ENCODE measurements around the gene PLD1. TPM values are rescaled to one million over a fixed set of nuclear protein-coding genes. Genes with fewer than 3 reads are reported as not detected.

Gene PLD1
- total and polyA plus RNA-seq, 2 of the 8 experiments (the other 6 are each of a cell fraction or from before 2014, with no cell fraction given), result 1.2 to 2.6 TPM

DNA sequence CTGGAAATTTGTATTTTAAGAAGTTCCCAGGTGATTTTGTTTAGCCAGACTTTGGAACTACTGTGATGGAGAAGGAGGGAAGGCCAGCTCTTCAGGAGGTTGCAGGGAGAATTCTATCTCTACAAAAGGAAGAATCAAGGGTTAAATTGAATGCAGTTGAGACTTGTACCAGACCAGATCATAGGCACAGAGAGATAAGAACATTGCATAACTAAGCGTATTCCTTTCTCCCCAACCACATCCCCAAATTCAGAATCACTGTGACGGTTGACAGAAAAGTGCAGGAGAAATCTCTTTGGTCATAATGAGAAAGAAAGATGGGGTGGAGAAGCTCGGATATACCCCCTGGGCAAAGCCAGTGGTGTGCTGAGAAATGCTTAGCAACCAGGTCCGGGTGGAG, 7.2 kb downstream of the PLD1 start:
- FAIRE-seq, result no peak
- Histone ChIP-seq H2BK12ac (ENCODE audit: low read depth, low read length) (no peak overlapping the region), H4K8ac (ENCODE audit: extremely low read depth, insufficient read depth, low read length) (no peak overlapping the region), H2BK120ac (replicated peaks; ENCODE audit: low read depth, low read length) (no peak overlapping the region), H2AK5ac (ENCODE audit: low read depth, low read length) (no peak overlapping the region), H4K5ac (ENCODE audit: insufficient read length, low read depth, low read length) (no peak overlapping the region), H2BK20ac (ENCODE audit: low read length) (no peak overlapping the region), H3K27me3 (replicated peaks in 1 of 4; ENCODE audit: control insufficient read depth in 3 of 4, extremely low read depth in 1 of 4, insufficient read depth in 3 of 4, low read length in 3 of 4) (no peaks in the 10 kb centered on the region), H3K9me3 (ENCODE audit: insufficient read depth in 2 of 2, low read depth in 1 of 2, low read length in 1 of 2) (no peaks in the 10 kb centered on the region), H3K4me2 (ENCODE audit: insufficient read depth in 1 of 2, low read depth in 2 of 2, low read length in 2 of 2) (no peak overlapping the region), H3K18ac (ENCODE audit: extremely low read depth, low read length) (no peak overlapping the region), H3K4ac (replicated peaks; ENCODE audit: insufficient read length, low read depth, low read length) (no peak overlapping the region), H2AFZ (ENCODE audit: low read length) (no peak overlapping the region), H3K79me1 (ENCODE audit: low read depth, low read length) (no peaks in the 10 kb centered on the region), H3K79me2 (ENCODE audit: control insufficient read depth in 1 of 2, insufficient read depth in 2 of 2, low read length in 2 of 2) (no peaks in the 10 kb centered on the region), H3K4me3 (ENCODE audit: extremely low read depth in 1 of 4, insufficient read depth in 2 of 4, low read depth in 3 of 4, low read length in 4 of 4) (no peak overlapping the region), H3K56ac (replicated peaks; ENCODE audit: insufficient read length, low read depth, low read length) (no peak overlapping the region), H3K27ac (ENCODE audit: low read depth, low read length) (no peak overlapping the region), H3K23me2 (ENCODE audit: low read depth, low read length) (no peaks in the 10 kb centered on the region), H3K23ac (ENCODE audit: insufficient read length) (no peak overlapping the region), H4K20me1 (replicated peaks in 1 of 2; ENCODE audit: control insufficient read depth in 1 of 2, insufficient read depth in 2 of 2, low read length in 2 of 2) (no peaks in the 10 kb centered on the region), H2BK5ac (ENCODE audit: low read depth, low read length) (no peak overlapping the region), H3K4me1 (replicated peaks in 1 of 4; ENCODE audit: control insufficient read depth in 3 of 4, insufficient read depth in 4 of 4, low read length in 3 of 4) (peaks cover 0 to under 1% (median 0%) of the 10 kb centered on the region in 4 experiments; a peak in 1 of 7 replicates), H3K36me3 (ENCODE audit: control insufficient read depth in 2 of 4, insufficient read depth in 4 of 4, low read length in 3 of 4) (no peaks in the 10 kb centered on the region), H3K14ac (ENCODE audit: insufficient read length) (no peak overlapping the region), H4K91ac (replicated peaks; ENCODE audit: insufficient read length, low read length) (no peak overlapping the region), H2BK15ac (ENCODE audit: low read length) (no peak overlapping the region), H3K9ac (replicated peaks in 1 of 4; ENCODE audit: extremely low read depth in 1 of 4, low read depth in 3 of 4, low read length in 3 of 4) (no peak overlapping the region)
- POLR2A ChIA-PET (ENCODE audit: partially characterized antibody), result no interaction called here
- CTCF ChIA-PET (ENCODE audit: partially characterized antibody), result interaction anchor here (1.0 to 2.6 kb wide), 4 partner anchors 13 to 188 kb away, joined by 3 to 8 read pairs (median 4); no protein-coding TSS in a partner anchor
- TF ChIP-seq CEBPB (IDR thresholded peaks at IDR 0.05; ENCODE audit: low read depth, low read length) (no peak), GTF2F1 (IDR thresholded peaks at IDR 0.05; ENCODE audit: borderline replicate concordance, low read depth, low read length) (no peak), EP300 (IDR thresholded peaks at IDR 0.05; ENCODE audit: borderline replicate concordance in 1 of 2, low read depth in 2 of 2, low read length in 2 of 2) (no peak), JUN (IDR thresholded peaks at IDR 0.05; ENCODE audit: low read depth, low read length) (no peak), POLR2AphosphoS5 (IDR thresholded peaks at IDR 0.05; ENCODE audit: low read depth, low read length) (no peak), JUND (IDR thresholded peaks at IDR 0.05; ENCODE audit: low read length) (no peak), RFX5 (IDR thresholded peaks at IDR 0.05; ENCODE audit: borderline replicate concordance, low read depth, low read length) (no peak), CHD1 (IDR thresholded peaks at IDR 0.05; ENCODE audit: low read depth, low read length) (no peak), TCF12 (IDR thresholded peaks at IDR 0.05; ENCODE audit: low read depth, low read length) (no peak), SIX5 (IDR thresholded peaks at IDR 0.05; ENCODE audit: low read depth, low read length) (no peak), ASH2L (IDR thresholded peaks at IDR 0.05; ENCODE audit: low read length) (no peak), RAD21 (IDR thresholded peaks at IDR 0.05 in 1 of 2, conservative IDR thresholded peaks at IDR 0.05 in 1 of 2; ENCODE audit: low read depth in 2 of 2, low read length in 2 of 2) (no peak), HDAC6 (IDR thresholded peaks at IDR 0.05; ENCODE audit: low read depth, low read length) (no peak), ZNF274 (IDR thresholded peaks at IDR 0.05; ENCODE audit: borderline replicate concordance, extremely low read depth, low read length) (no peak), SP2 (IDR thresholded peaks at IDR 0.05; ENCODE audit: low read length) (no peak)
- DNase-seq (ENCODE audit: low read depth in 1 of 2, low spot score in 2 of 2), result no peak
- 87% methylated on average over 4 of the region's 4 CpGs; no CpG with 5 or more reads in 1 of the 2 experiments for WGBS, 2 experiments (ENCODE audit: extremely low coverage in 1 of 2, insufficient coverage in 1 of 2, insufficient read length in 1 of 2, insufficient replicate concordance in 2 of 2, low coverage in 1 of 2, low lambda C conversion rate in 2 of 2, missing lambda C conversion rate in 1 of 2)

Data from H1 (cell line).